GM18867 (cell line): ENCODE data around the gene SLX4.
"Not testable (repeated sequence)": the region's sequence is repeated elsewhere in the genome, so short reads cannot be mapped to it uniquely, and the experiment has no call there.

Experiments used
- ATAC-seq: cut with Tn5 transposase; IDR thresholded peaks from one replicate; pipeline ENCODE4 v1.9.1; 2021; ENCODE audit warnings: mild to moderate bottlenecking, moderate library complexity; ENCODE audit not compliant: unreplicated experiment

Gene SLX4

GRCh38 chr16:3611146-3611975, at the start of gene SLX4:
Gene SLX4 (minus strand): TSS chr16:3611606. CDS start chr16:3608964, 2,642 bp downstream.
- peak; percentile 80 for ATAC-seq

- no peak for ATAC-seq
These were observed 47.8 kb upstream of the SLX4 start for GRCh38 chr16:3659251-3659650.

GRCh38 chr16:3656491-3657468, 45.4 kb upstream of the SLX4 start:
- no peak for ATAC-seq

- not testable (repeated sequence) for ATAC-seq
These were observed 44.7 kb upstream of the SLX4 start for GRCh38 chr16:3656160-3656490.

- no peak for ATAC-seq
These were observed 44.2 kb upstream of the SLX4 start for GRCh38 chr16:3655396-3656159.

- no peak for ATAC-seq
These were observed 43.6 kb upstream of the SLX4 start for GRCh38 chr16:3655030-3655395.

- ATAC-seq: no peak
These were observed 43.0 kb upstream of the SLX4 start, which contains the start of gene DNASE1 for GRCh38 chr16:3654249-3654991. Gene DNASE1 (plus strand): TSS chr16:3654691. CDS start chr16:3655374, 683 bp downstream.

GRCh38 chr16:3652373-3653195, 41.2 kb upstream of the SLX4 start:
- ATAC-seq: no peak

GRCh38 chr16:3651461-3652372, 40.3 kb upstream of the SLX4 start:
- ATAC-seq: no peak

- ATAC-seq: no peak
These were observed 39.3 kb upstream of the SLX4 start for GRCh38 chr16:3650631-3651265.

GRCh38 chr16:3646348-3646920, 35.0 kb upstream of the SLX4 start:
- ATAC-seq: no peak

GRCh38 chr16:3645504-3646347, 34.3 kb upstream of the SLX4 start:
- ATAC-seq: no peak

- no peak for ATAC-seq
These were observed 33.7 kb upstream of the SLX4 start for GRCh38 chr16:3645108-3645503.

- no peak for ATAC-seq
These were observed 31.8 kb upstream of the SLX4 start for GRCh38 chr16:3643095-3643730.

- ATAC-seq: no peak
These were observed 31.1 kb upstream of the SLX4 start for GRCh38 chr16:3642397-3643094.
